ENCODE results near the gene WNT6.

Gene WNT6

GRCh38 chr2:218858671-218859555 is 692 bp upstream of the WNT6 start:
- no peak for DNase-seq

GRCh38 chr2:218859988-218860831 is 605 bp downstream of the WNT6 start:
- no peak for DNase-seq

GRCh38 chr2:218860950-218861381 is 1.4 kb downstream of the WNT6 start:
- peak; percentile 81 for DNase-seq

GRCh38 chr2:218861645-218862318 is 2.2 kb downstream of the WNT6 start:
- DNase-seq = no peak

- no peak for DNase-seq
Measured at GRCh38 chr2:218863021-218863520, 3.5 kb downstream of the WNT6 start.

- DNase-seq = no peak
Measured at GRCh38 chr2:218865396-218865795, 5.8 kb downstream of the WNT6 start.

- no peak for DNase-seq
Measured at GRCh38 chr2:218865999-218866398, 6.4 kb downstream of the WNT6 start.

- no peak for DNase-seq
Measured at GRCh38 chr2:218867900-218868299, 8.3 kb downstream of the WNT6 start.

- no peak for DNase-seq
Measured at GRCh38 chr2:218869064-218869463, 9.5 kb downstream of the WNT6 start.

- DNase-seq = no peak
Measured at GRCh38 chr2:218870984-218871344, 11.4 kb downstream of the WNT6 start.

GRCh38 chr2:218871345-218872302 is 12.0 kb downstream of the WNT6 start:
- no peak for DNase-seq

- DNase-seq = no peak
Measured at GRCh38 chr2:218872645-218873358, 13.2 kb downstream of the WNT6 start.

GRCh38 chr2:218873359-218874194 is 14.0 kb downstream of the WNT6 start:
- no peak for DNase-seq

GRCh38 chr2:218875692-218876246 is 16.2 kb downstream of the WNT6 start:
- no peak for DNase-seq

- peak; percentile 49 for DNase-seq
Measured at GRCh38 chr2:218876562-218877219, 17.1 kb downstream of the WNT6 start.

- no peak for DNase-seq
Measured at GRCh38 chr2:218877331-218877730, 17.7 kb downstream of the WNT6 start.

- DNase-seq = no peak
Measured at GRCh38 chr2:218877891-218878290, 18.3 kb downstream of the WNT6 start.

GRCh38 chr2:218878486-218878885 is 18.9 kb downstream of the WNT6 start:
- DNase-seq = no peak

Measured in fibroblast of skin of right quadriceps (primary cell).